ENCODE measurements around the gene SGCA.

GRCh38 chr17:50165066-50165465 is 739 bp upstream of the SGCA start:
- TF ChIP-seq JUN (IDR thresholded peaks at IDR 0.05; ENCODE audit: borderline replicate concordance, insufficient read depth, insufficient read length, low read depth) = no peak
- TF ChIP-seq POLR2A (IDR thresholded peaks at IDR 0.05; ENCODE audit: low read depth, low read length) = no peak
- TF ChIP-seq POLR2AphosphoS5 (IDR thresholded peaks at IDR 0.05; ENCODE audit: insufficient read depth, low read depth, low read length) = no peak

All from endothelial cell of umbilical vein (primary cell).